ENCODE data around the gene ATP1B2.

Gene ATP1B2

DNA sequence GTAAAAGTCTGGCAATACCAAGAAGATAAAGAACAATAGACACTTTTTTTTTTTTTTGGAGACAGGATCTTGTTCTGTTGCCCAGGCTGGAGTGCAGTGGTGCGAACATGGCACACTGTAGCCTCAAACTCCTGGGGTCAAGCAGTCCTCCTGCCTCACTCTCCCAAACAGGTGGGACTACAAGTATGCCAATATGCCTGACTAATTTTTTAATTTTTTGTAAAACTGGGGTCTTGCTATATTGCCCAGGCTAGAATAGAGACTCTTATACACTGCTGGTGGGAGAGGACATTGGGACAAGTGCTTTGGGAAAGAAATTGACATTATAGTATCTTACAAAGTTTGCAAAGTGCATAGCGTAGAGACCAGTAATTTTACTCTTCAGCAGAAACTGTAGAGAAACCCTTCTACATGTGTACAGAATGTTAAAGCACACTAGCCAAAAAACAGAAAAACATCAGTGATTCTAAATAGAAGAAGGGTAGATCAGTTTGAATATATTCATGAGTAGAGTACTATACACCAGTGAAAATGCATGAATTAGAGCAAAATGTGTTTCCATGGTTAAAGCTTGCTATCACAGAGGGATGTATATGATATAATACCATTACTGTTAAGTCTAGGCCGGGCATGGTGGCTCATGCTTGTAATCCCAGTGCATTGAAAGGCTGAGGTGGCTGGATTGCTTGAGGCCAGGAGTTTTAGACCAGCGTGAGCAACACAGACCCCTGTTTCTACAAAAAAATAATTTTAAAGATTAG lies 47.3 kb downstream of the ATP1B2 start:
- DNase-seq (ENCODE audit: low read depth in 1 of 2, low spot score in 1 of 2), result no peak
- H3K27me3 ChIP-seq (ENCODE audit: insufficient read depth, poor library complexity, severe bottlenecking), result no peaks in the 10 kb centered on the region
- TF ChIP-seq, protein P1, sequence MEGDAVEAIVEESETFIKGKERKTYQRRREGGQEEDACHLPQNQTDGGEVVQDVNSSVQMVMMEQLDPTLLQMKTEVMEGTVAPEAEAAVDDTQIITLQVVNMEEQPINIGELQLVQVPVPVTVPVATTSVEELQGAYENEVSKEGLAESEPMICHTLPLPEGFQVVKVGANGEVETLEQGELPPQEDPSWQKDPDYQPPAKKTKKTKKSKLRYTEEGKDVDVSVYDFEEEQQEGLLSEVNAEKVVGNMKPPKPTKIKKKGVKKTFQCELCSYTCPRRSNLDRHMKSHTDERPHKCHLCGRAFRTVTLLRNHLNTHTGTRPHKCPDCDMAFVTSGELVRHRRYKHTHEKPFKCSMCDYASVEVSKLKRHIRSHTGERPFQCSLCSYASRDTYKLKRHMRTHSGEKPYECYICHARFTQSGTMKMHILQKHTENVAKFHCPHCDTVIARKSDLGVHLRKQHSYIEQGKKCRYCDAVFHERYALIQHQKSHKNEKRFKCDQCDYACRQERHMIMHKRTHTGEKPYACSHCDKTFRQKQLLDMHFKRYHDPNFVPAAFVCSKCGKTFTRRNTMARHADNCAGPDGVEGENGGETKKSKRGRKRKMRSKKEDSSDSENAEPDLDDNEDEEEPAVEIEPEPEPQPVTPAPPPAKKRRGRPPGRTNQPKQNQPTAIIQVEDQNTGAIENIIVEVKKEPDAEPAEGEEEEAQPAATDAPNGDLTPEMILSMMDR (IDR thresholded peaks at IDR 0.05; ENCODE audit: insufficient read depth, low read length), result no peak
- no peak for TF ChIP-seq GABPA (IDR thresholded peaks at IDR 0.05; ENCODE audit: low read depth)
- TF ChIP-seq, protein P2, sequence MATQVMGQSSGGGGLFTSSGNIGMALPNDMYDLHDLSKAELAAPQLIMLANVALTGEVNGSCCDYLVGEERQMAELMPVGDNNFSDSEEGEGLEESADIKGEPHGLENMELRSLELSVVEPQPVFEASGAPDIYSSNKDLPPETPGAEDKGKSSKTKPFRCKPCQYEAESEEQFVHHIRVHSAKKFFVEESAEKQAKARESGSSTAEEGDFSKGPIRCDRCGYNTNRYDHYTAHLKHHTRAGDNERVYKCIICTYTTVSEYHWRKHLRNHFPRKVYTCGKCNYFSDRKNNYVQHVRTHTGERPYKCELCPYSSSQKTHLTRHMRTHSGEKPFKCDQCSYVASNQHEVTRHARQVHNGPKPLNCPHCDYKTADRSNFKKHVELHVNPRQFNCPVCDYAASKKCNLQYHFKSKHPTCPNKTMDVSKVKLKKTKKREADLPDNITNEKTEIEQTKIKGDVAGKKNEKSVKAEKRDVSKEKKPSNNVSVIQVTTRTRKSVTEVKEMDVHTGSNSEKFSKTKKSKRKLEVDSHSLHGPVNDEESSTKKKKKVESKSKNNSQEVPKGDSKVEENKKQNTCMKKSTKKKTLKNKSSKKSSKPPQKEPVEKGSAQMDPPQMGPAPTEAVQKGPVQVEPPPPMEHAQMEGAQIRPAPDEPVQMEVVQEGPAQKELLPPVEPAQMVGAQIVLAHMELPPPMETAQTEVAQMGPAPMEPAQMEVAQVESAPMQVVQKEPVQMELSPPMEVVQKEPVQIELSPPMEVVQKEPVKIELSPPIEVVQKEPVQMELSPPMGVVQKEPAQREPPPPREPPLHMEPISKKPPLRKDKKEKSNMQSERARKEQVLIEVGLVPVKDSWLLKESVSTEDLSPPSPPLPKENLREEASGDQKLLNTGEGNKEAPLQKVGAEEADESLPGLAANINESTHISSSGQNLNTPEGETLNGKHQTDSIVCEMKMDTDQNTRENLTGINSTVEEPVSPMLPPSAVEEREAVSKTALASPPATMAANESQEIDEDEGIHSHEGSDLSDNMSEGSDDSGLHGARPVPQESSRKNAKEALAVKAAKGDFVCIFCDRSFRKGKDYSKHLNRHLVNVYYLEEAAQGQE (IDR thresholded peaks at IDR 0.05; ENCODE audit: insufficient replicate concordance, low read depth), result no peak
- H3K4me3 ChIP-seq (replicated peaks; ENCODE audit: insufficient read depth, low read length), result no peak overlapping the region
- H3K27ac ChIP-seq (replicated peaks), result no peak overlapping the region

DNA sequence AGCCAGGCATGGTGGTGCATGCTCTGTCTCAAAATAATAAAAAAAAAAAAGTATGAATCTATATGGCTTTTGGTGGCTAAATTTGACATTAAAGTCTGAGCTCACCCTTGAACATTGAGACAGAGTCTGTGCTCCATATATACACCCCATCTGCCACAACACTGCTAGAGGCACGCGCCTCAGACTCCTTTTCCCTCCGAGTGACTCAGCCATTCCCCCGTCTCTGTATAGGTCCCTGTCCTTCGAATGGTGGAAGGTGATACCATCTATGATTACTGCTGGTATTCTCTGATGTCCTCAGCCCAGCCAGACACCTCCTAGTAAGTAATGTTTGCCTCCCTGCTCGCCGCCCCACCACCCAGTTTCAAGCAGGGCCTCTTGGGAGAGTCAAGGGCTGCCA lies 49.8 kb downstream of the ATP1B2 start:
- TF ChIP-seq, protein P2 (IDR thresholded peaks at IDR 0.05; ENCODE audit: insufficient replicate concordance, low read depth), result no peak
- TF ChIP-seq POLR2AphosphoS5 (IDR thresholded peaks at IDR 0.05; ENCODE audit: low read depth), result no peak
- TF ChIP-seq SPI1 (IDR thresholded peaks at IDR 0.05; ENCODE audit: borderline replicate concordance, low read depth), result no peak
- no peak for TF ChIP-seq GABPA (IDR thresholded peaks at IDR 0.05; ENCODE audit: low read depth)
- Histone ChIP-seq H3K27ac (replicated peaks) (no peak overlapping the region), H3K27me3 (ENCODE audit: insufficient read depth, poor library complexity, severe bottlenecking) (peaks cover 3% of the 10 kb centered on the region), H3K4me3 (replicated peaks; ENCODE audit: insufficient read depth, low read length) (no peak overlapping the region)
- no peak for DNase-seq (ENCODE audit: low read depth in 1 of 2, low spot score in 1 of 2)

DNA sequence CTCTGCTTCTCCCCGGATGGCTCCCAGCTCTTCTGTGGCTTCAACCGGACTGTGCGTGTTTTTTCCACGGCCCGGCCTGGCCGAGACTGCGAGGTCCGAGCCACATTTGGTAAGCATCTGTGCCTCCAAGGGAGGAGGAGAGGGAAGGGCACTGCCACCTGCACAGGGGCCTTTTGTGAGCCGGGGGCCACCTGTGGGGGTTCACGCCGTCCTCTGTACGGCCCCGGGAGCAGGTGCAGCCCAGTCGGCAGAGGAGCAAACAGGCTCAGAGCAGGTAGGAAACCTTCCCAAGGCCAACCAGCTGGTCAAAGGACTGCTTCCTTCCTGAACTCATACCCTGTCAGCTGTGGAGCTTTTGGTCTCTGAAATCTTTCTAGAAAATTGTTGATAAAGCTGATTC lies 51.0 kb downstream of the ATP1B2 start:
- Histone ChIP-seq H3K4me3 (replicated peaks; ENCODE audit: insufficient read depth, low read length) (no peak overlapping the region), H3K27ac (replicated peaks) (no peak overlapping the region), H3K27me3 (ENCODE audit: insufficient read depth, poor library complexity, severe bottlenecking) (peaks cover 5% of the 10 kb centered on the region)
- DNase-seq (ENCODE audit: low read depth in 1 of 2, low spot score in 1 of 2), result no peak
- TF ChIP-seq SPI1 (IDR thresholded peaks at IDR 0.05; ENCODE audit: borderline replicate concordance, low read depth) (no peak), GABPA (IDR thresholded peaks at IDR 0.05; ENCODE audit: low read depth) (no peak), POLR2AphosphoS5 (IDR thresholded peaks at IDR 0.05; ENCODE audit: low read depth) (no peak)
- TF ChIP-seq, protein P2 (IDR thresholded peaks at IDR 0.05; ENCODE audit: insufficient replicate concordance, low read depth), result no peak
- TF ChIP-seq, protein P1 (IDR thresholded peaks at IDR 0.05; ENCODE audit: insufficient read depth, low read length), result no peak

Measured in HL-60 (cell line).